Body of pancreas (tissue), 4 donors: Measurements from ENCODE around the gene ELOA. TPM values are rescaled to one million over a fixed set of nuclear protein-coding genes. Genes with fewer than 3 reads are reported as not detected.

Experiments used
- ATAC-seq: fragments of 150-250 bp; one replicate; pipeline ENCODE4 v1.9.1; 2016
- DNase-seq, 4 donors: peaks; one replicate each; pipeline ENCODE4 v3.0.0-alpha.2; 2019
- H3K27ac ChIP-seq, 4 donors: fragments of 200-600 bp; sonication (generic); 1 replicate in 3 of 4; 2 replicates in 1 of 4; pipeline versions ENCODE4 v1.5.1 to v1.6.1; 2016 to 2019; ENCODE audit warnings: mild to moderate bottlenecking in 1 of 4, mixed read lengths in 1 of 4, moderate library complexity in 1 of 4
- H3K27me3 ChIP-seq, 2 donors: fragments of 200-600 bp; sonication (generic); one replicate each; pipeline ENCODE4 v1.6.0; 2016; ENCODE audit warnings: mild to moderate bottlenecking in 1 of 2
- H3K36me3 ChIP-seq, 2 donors: fragments of 200-600 bp; sonication (generic); replicated peaks in 1 of 2; 2 replicates each; pipeline ENCODE4 v1.5.1; 2016; ENCODE audit warnings: low read depth in 2 of 2; ENCODE audit not compliant: insufficient read depth in 1 of 2
- H3K4me1 ChIP-seq: fragments of 200-600 bp; sonication (generic); one replicate; pipeline ENCODE4 v1.6.0; 2016
- H3K4me3 ChIP-seq, 2 donors: fragments of 200-600 bp; sonication (generic); 1 replicate in 1 of 2; 2 replicates in 1 of 2; pipeline ENCODE4 v1.5.1; 2016 to 2019
- H3K9me3 ChIP-seq, 3 donors: fragments of 200-600 bp; sonication (generic); 1 replicate in 2 of 3; 2 replicates in 1 of 3; pipeline ENCODE4 v1.5.1; 2016
- CTCF ChIP-seq, 7 experiments: fragments of 450-650 bp in 4 of 7; fragments of 200-600 bp in 3 of 7; sonication (generic) in 3 of 7; IDR thresholded peaks; one replicate each; pipeline ENCODE4 v1.5.1; 2016 to 2019; ENCODE audit warnings: antibody characterized with exemption in 7 of 7
- POLR2A ChIP-seq, 3 donors: fragments of 450-650 bp; IDR thresholded peaks; one replicate each; pipeline ENCODE4 v1.6.1; 2016; ENCODE audit warnings: antibody characterized with exemption in 3 of 3, mild to moderate bottlenecking in 2 of 3
- WGBS, 2 donors: methylation state at CpG; one replicate each; pipeline ENCODE4 v1.1.5; 2017; 5-methylcytosine and 5-hydroxymethylcytosine counted together
- intact Hi-C: fragments of 100-400 bp; cut with DNase I; formaldehyde crosslinking; loops from one replicate; pipeline ENCODE4 v1.15.1; 2023
- total RNA-seq, 2 donors: library from RNA; depleted of rRNA; stranded (reverse); fragments of >200 nt; gene quantifications; one replicate each; pipeline ENCODE4 v1.1.0, GENCODE V29; 2016

ELOA gene
- total RNA-seq, 2 donors from 2014 or later = 22.6 to 28.0 TPM

DNA sequence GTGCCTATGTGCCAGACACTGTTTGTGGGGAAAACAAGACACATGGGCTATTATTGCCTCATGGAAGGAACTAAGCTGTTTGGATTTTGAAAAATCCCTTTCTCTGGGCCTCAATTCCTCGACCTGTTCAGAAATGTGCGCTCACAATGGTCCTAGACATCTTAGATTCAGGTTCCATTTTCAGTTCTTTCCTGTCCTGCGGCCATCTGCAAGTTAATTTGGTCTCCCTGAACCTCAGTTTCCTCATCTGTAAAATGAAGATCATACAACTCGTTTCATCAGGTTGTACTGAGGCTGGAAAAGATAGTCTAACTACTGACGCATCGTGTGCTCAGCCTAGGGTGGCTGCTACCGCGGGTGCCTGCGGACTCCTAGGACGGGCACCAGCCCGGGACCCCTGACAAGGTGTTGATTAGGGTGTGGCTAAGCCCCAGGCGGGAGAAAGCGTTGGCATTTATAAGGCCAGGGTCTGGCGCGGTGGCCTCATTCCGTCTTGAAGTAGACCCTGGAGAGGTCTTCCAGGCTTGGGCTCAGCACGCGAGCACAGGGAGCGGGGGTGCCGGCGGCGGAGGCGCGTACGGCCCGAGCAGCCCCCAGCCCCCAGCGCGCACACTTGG lies 493 bp upstream of the ELOA start:
- 9 to 17% methylated on average over 13 to 28 of the region's 28 CpGs for WGBS, 2 donors
- ATAC-seq = peak; percentile 49
- intact Hi-C loops = no loop called here
- peaks cover 37% of the 10 kb centered on the region for H3K4me1 ChIP-seq
- no peaks in the 10 kb centered on the region for H3K9me3 ChIP-seq
- peak in 2 of 4 donors; percentile 23 to 39 for DNase-seq
- H3K27me3 ChIP-seq = no peaks in the 10 kb centered on the region
- TF ChIP-seq POLR2A (IDR thresholded peaks at IDR 0.05) = no peak
- no peak for TF ChIP-seq CTCF (IDR thresholded peaks at IDR 0.05)
- H3K36me3 ChIP-seq = no peaks in the 10 kb centered on the region
- H3K27ac ChIP-seq = peak overlapping the region; percentile 75 to 92 (median 88)
- peak overlapping the region; percentile 54 to 93 for H3K4me3 ChIP-seq

- Histone ChIP-seq H3K27me3 (no peaks in the 10 kb centered on the region), H3K9me3 (no peaks in the 10 kb centered on the region), H3K4me3 (no peak overlapping the region), H3K4me1 (peaks cover 50% of the 10 kb centered on the region), H3K27ac (peak overlapping the region in 3 of 4 donors; percentile 75 to 92 (median 91)), H3K36me3 (peaks cover 0 to 3% of the 10 kb centered on the region in 2 donors)
- peak; percentile 69 to 83 (median 76) for DNase-seq
- WGBS, 2 donors = 30 to 38% methylated on average over 1 of the region's 1 CpG
- peak; percentile 60 for ATAC-seq
- intact Hi-C loops = no loop called here
- TF ChIP-seq POLR2A (IDR thresholded peaks at IDR 0.05) (no peak), CTCF (IDR thresholded peaks at IDR 0.05) (peak in 6 of 7 experiments; percentile 32 to 79 (median 70))
Measured at GRCh38 chr1:23745515-23745914, 2.2 kb downstream of the ELOA start.

- ATAC-seq (no peak), DNase-seq (no peak)
- intact Hi-C loops = no loop called here
- peaks cover 55% of the 10 kb centered on the region for H3K4me1 ChIP-seq
- H3K9me3 ChIP-seq = no peaks in the 10 kb centered on the region
- TF ChIP-seq CTCF (IDR thresholded peaks at IDR 0.05) (no peak), POLR2A (IDR thresholded peaks at IDR 0.05) (no peak)
- no peaks in the 10 kb centered on the region for H3K27me3 ChIP-seq
- no peak overlapping the region for H3K27ac ChIP-seq
- WGBS, 2 donors = 31 to 36% methylated on average over 3 of the region's 3 CpGs
- peaks cover 7 to 22% of the 10 kb centered on the region in 2 donors for H3K36me3 ChIP-seq
- no peak overlapping the region for H3K4me3 ChIP-seq
Measured at GRCh38 chr1:23748016-23748415, 4.7 kb downstream of the ELOA start.

GRCh38 chr1:23751050-23751814 lies 8.0 kb downstream of the ELOA start:
- Histone ChIP-seq H3K27ac (peak overlapping the region in 1 of 4 donors; percentile 26), H3K4me3 (no peak overlapping the region), H3K9me3 (no peaks in the 10 kb centered on the region), H3K36me3 (peaks cover 32 to 49% of the 10 kb centered on the region in 2 donors), H3K4me1 (peaks cover 39% of the 10 kb centered on the region), H3K27me3 (no peaks in the 10 kb centered on the region)
- ATAC-seq (peak; percentile 82), DNase-seq (peak; percentile 50 to 69 (median 60))
- intact Hi-C loops = no loop called here
- 25 to 34% methylated on average over 11 of the region's 11 CpGs for WGBS, 2 donors
- TF ChIP-seq POLR2A (IDR thresholded peaks at IDR 0.05) (no peak), CTCF (IDR thresholded peaks at IDR 0.05) (peak; percentile 51 to 76 (median 65))
